ENCODE measurements around the gene CACFD1. TPM values are rescaled to one million over a fixed set of nuclear protein-coding genes. Genes with fewer than 3 reads are reported as not detected.

The CACFD1 gene
- total RNA-seq, 1 donor: 3.9 TPM

- H3K4me3 ChIP-seq (ENCODE audit: low read depth, low read length): peak within 1 kb of the TSS; percentile 3
- peak; percentile 49 for DNase-seq (ENCODE audit: low read depth)
- TF ChIP-seq, protein P1, sequence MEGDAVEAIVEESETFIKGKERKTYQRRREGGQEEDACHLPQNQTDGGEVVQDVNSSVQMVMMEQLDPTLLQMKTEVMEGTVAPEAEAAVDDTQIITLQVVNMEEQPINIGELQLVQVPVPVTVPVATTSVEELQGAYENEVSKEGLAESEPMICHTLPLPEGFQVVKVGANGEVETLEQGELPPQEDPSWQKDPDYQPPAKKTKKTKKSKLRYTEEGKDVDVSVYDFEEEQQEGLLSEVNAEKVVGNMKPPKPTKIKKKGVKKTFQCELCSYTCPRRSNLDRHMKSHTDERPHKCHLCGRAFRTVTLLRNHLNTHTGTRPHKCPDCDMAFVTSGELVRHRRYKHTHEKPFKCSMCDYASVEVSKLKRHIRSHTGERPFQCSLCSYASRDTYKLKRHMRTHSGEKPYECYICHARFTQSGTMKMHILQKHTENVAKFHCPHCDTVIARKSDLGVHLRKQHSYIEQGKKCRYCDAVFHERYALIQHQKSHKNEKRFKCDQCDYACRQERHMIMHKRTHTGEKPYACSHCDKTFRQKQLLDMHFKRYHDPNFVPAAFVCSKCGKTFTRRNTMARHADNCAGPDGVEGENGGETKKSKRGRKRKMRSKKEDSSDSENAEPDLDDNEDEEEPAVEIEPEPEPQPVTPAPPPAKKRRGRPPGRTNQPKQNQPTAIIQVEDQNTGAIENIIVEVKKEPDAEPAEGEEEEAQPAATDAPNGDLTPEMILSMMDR (IDR thresholded peaks at IDR 0.05; ENCODE audit: insufficient read depth, low read depth, low read length): no peak
These were observed 37.9 kb upstream of the CACFD1 start, which contains the start of gene ADAMTS13 for GRCh38 chr9:133421615-133422542. Gene ADAMTS13, plus strand, starts transcription at chr9:133422367. Its CDS starts 77 bp downstream, at chr9:133422444.

- H3K4me3 ChIP-seq (ENCODE audit: low read depth, low read length): no peak overlapping the region
- peak; percentile 98 for DNase-seq (ENCODE audit: low read depth)
- TF ChIP-seq, protein P1 (IDR thresholded peaks at IDR 0.05; ENCODE audit: insufficient read depth, low read depth, low read length): no peak
These were observed 36.6 kb upstream of the CACFD1 start for GRCh38 chr9:133423216-133423615.

GRCh38 chr9:133424187-133424586, 35.6 kb upstream of the CACFD1 start:
- H3K4me3 ChIP-seq (ENCODE audit: low read depth, low read length): no peak overlapping the region
- no peak for DNase-seq (ENCODE audit: low read depth)
- TF ChIP-seq, protein P1 (IDR thresholded peaks at IDR 0.05; ENCODE audit: insufficient read depth, low read depth, low read length): no peak

DNA sequence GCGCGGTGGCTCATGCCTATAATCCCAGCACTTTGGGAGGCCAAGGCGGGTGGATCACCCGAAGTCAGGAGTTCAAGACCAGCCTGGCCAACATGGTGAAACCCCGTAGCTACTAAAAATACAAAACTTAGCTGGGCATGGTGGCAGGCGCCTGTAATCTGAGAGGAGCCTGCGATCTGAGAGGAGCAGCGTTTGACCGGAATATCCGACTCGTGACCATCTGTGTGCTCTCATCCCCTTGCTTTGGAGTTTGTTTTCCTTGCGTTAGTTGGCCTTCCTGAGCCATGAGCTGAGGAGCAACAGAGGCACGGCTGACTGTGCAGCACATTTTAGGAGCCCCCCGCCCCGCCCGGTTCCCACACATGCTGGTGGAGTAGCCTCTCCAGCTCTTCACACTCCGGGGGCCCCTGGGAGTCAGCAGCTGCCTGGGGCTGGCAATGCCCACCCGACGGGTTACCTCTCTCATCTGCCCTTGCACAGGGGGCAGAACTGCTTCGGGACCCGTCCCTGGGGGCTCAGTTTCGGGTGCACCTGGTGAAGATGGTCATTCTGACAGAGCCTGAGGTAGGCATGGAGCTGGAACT, 34.6 kb upstream of the CACFD1 start:
- no peak for DNase-seq (ENCODE audit: low read depth)
- no peak overlapping the region for H3K4me3 ChIP-seq (ENCODE audit: low read depth, low read length)
- TF ChIP-seq, protein P1 (IDR thresholded peaks at IDR 0.05; ENCODE audit: insufficient read depth, low read depth, low read length): no peak

DNA sequence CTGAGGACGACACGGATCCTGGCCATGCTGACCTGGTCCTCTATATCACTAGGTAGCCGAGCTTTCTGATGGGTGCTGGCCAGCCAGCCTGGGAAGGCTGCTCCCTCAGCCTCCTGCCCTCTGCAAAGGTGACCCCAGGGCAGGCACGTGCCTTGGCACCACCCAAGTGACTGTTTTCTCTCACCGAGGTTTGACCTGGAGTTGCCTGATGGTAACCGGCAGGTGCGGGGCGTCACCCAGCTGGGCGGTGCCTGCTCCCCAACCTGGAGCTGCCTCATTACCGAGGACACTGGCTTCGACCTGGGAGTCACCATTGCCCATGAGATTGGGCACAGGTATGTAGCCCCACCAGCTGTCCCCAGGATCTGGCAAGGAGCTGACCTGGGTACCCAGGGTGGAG, 33.8 kb upstream of the CACFD1 start:
- DNase-seq (ENCODE audit: low read depth): no peak
- TF ChIP-seq, protein P1 (IDR thresholded peaks at IDR 0.05; ENCODE audit: insufficient read depth, low read depth, low read length): no peak
- no peak overlapping the region for H3K4me3 ChIP-seq (ENCODE audit: low read depth, low read length)

DNA sequence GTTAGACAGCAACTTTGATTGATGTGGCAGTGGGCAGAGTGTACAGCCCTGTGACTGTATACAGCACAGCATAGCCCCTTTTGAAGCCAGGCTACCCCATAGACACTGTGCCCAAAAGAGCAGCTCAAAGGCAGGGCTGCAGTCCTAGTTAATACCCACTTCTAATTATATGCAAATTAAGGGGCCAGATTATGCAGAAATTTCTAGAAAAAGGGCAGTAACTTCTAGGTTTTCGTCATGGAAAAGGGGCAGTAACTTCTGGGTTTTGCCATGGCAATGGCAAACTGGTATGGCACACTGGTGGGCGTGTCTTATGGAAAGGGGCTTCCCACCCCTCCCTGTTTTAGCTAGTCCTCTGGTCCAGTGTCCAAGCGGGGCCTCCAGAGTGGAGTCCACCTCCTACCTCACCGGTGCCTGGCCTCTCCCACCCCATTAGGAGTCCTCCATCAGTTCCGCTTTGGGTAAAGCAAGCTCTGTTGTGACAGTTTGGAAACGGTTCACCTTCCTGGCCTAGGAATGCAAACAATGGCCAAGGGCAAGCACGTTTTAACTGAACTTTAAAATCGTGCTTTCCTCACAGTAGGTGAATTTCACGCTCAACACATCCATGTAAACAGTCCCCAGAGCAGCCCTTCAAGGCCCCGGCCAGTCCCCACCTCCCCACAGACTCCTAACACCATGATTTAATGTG, 32.0 kb upstream of the CACFD1 start:
- DNase-seq (ENCODE audit: low read depth): no peak
- peak overlapping the region; percentile 37 for H3K4me3 ChIP-seq (ENCODE audit: low read depth, low read length)
- TF ChIP-seq, protein P1 (IDR thresholded peaks at IDR 0.05; ENCODE audit: insufficient read depth, low read depth, low read length): no peak

Measured in fibroblast of villous mesenchyme (primary cell).